CD14-positive monocyte (primary cell): ENCODE data around the gene TIGD6. TPM values are rescaled to one million over a fixed set of nuclear protein-coding genes. Genes with fewer than 3 reads are reported as not detected.

Source experiments
- DNase-seq, 3 donors: peaks; one replicate each; pipeline ENCODE4 v3.0.0-alpha.2; 2011 to 2022
- H2AFZ ChIP-seq: 2 replicates; pipeline ENCODE4 v1.6.0; 2012; ENCODE audit warnings: mild to moderate bottlenecking, low read depth, low read length, inconsistent platforms; ENCODE audit not compliant: insufficient read depth, poor library complexity, severe bottlenecking
- H3K27ac ChIP-seq, 2 donors: 1 replicate in 1 of 2; 2 replicates in 1 of 2; pipeline ENCODE4 v1.5.1; 2012 to 2013; ENCODE audit warnings: low read length in 2 of 2, control low read depth in 1 of 2, inconsistent platforms in 1 of 2, low read depth in 1 of 2, mild to moderate bottlenecking in 1 of 2
- H3K27me3 ChIP-seq, 2 donors: one replicate each; pipeline versions ENCODE4 v1.6.0 to v1.6.1; 2011 to 2013; ENCODE audit warnings: low read length in 2 of 2; ENCODE audit not compliant: control insufficient read depth in 2 of 2, insufficient read depth in 2 of 2
- H3K36me3 ChIP-seq, 2 donors: replicated peaks in 1 of 2; 1 replicate in 1 of 2; 2 replicates in 1 of 2; pipeline versions ENCODE4 v1.5.1 to v1.6.1; 2012 to 2013; ENCODE audit warnings: low read length in 2 of 2, control low read depth in 1 of 2, inconsistent platforms in 1 of 2, mild to moderate bottlenecking in 1 of 2; ENCODE audit not compliant: insufficient read depth in 2 of 2, control insufficient read depth in 1 of 2
- H3K4me1 ChIP-seq, 2 donors: 1 replicate in 1 of 2; 2 replicates in 1 of 2; pipeline versions ENCODE4 v1.5.1 to v1.6.1; 2012 to 2013; ENCODE audit warnings: low read length in 2 of 2, control low read depth in 1 of 2, inconsistent platforms in 1 of 2, mild to moderate bottlenecking in 1 of 2, moderate library complexity in 1 of 2; ENCODE audit not compliant: insufficient read depth in 2 of 2, control insufficient read depth in 1 of 2
- H3K4me2 ChIP-seq: replicated peaks from 2 replicates; pipeline ENCODE3; 2012; ENCODE audit warnings: low read length, moderate library complexity, mild to moderate bottlenecking; ENCODE audit not compliant: poor library complexity, severe bottlenecking; ENCODE audit errors: extremely low read depth
- H3K4me3 ChIP-seq, 3 experiments: fragments of 200-600 bp in 1 of 3; sonication (generic) in 1 of 3; replicated peaks in 1 of 3; 1 replicate in 2 of 3; 2 replicates in 1 of 3; pipeline ENCODE4 v1.5.1; 2011 to 2013; ENCODE audit warnings: low read length in 3 of 3, mild to moderate bottlenecking in 3 of 3, control low read depth in 2 of 3, low read depth in 2 of 3, inconsistent platforms in 1 of 3, moderate library complexity in 1 of 3
- H3K79me2 ChIP-seq: 2 replicates; pipeline ENCODE4 v1.6.0; 2012; ENCODE audit warnings: mild to moderate bottlenecking, control low read depth, inconsistent platforms, low read length, moderate library complexity; ENCODE audit not compliant: insufficient read depth
- H3K9ac ChIP-seq: 2 replicates; pipeline ENCODE4 v1.6.0; 2017; ENCODE audit warnings: low read length, mild to moderate bottlenecking; ENCODE audit not compliant: insufficient read depth, poor library complexity, severe bottlenecking
- H3K9me3 ChIP-seq, 2 donors: replicated peaks in 1 of 2; 1 replicate in 1 of 2; 2 replicates in 1 of 2; pipeline versions ENCODE4 v1.5.1 to v1.6.1; 2012 to 2013; ENCODE audit warnings: low read length in 2 of 2, control low read depth in 1 of 2; ENCODE audit not compliant: control insufficient read depth in 1 of 2, insufficient read depth in 1 of 2
- H4K20me1 ChIP-seq: 2 replicates; pipeline ENCODE4 v1.6.0; 2012; ENCODE audit warnings: mild to moderate bottlenecking, low read length, control low read depth, moderate library complexity; ENCODE audit not compliant: insufficient read depth
- H3K27ac Mint-ChIP-seq, 7 donors: one replicate each; pipeline ENCODE4 v1.8.0; 2020; ENCODE audit warnings: mild to moderate bottlenecking in 7 of 7, mixed read lengths in 7 of 7, moderate library complexity in 6 of 7, inconsistent platforms in 2 of 7
- H3K27me3 Mint-ChIP-seq, 3 donors: one replicate each; pipeline ENCODE4 v1.8.0; 2021 to 2022; ENCODE audit warnings: low read depth in 3 of 3, mild to moderate bottlenecking in 3 of 3, mixed read lengths in 3 of 3, moderate library complexity in 3 of 3, inconsistent platforms in 1 of 3
- H3K36me3 Mint-ChIP-seq, 2 donors: one replicate each; pipeline ENCODE4 v1.8.0; 2020; ENCODE audit warnings: mixed read lengths in 2 of 2, inconsistent platforms in 1 of 2, mild to moderate bottlenecking in 1 of 2
- H3K4me1 Mint-ChIP-seq: one replicate; pipeline ENCODE4 v1.8.0; 2020; ENCODE audit warnings: mild to moderate bottlenecking, mixed read lengths
- H3K4me3 Mint-ChIP-seq, 2 donors: one replicate each; pipeline ENCODE4 v1.8.0; 2020; ENCODE audit warnings: mild to moderate bottlenecking in 2 of 2, mixed read lengths in 2 of 2, moderate library complexity in 1 of 2
- H3K9me3 Mint-ChIP-seq, 7 donors: one replicate each; pipeline ENCODE4 v1.8.0; 2020 to 2022; ENCODE audit warnings: mixed read lengths in 7 of 7, mild to moderate bottlenecking in 6 of 7, moderate library complexity in 6 of 7, inconsistent platforms in 2 of 7
- WGBS: methylation state at CpG from one replicate; pipeline ENCODE4 v1.1.5; 2013; ENCODE audit warnings: missing lambda C conversion rate; ENCODE audit not compliant: insufficient coverage; 5-methylcytosine and 5-hydroxymethylcytosine counted together
- intact Hi-C, 2 donors: fragments of 100-400 bp; cut with micrococcal nuclease; formaldehyde crosslinking; loops; one replicate each; pipeline versions ENCODE4 v1.15.0 to v1.15.1; 2023
- polyA plus RNA-seq, 3 donors: library from polyadenylated mRNA; depleted of rRNA in 1 of 3; unstranded in 2 of 3; stranded (reverse) in 1 of 3; fragments of 300-500 nt in 2 of 3; fragments of >200 nt in 1 of 3; fragmentation: Illumina TruSeq in 2 of 3; gene quantifications; 1 replicate in 2 of 3; 2 replicates in 1 of 3; pipeline ENCODE4 v1.2.3, GENCODE V29; 2012 to 2021
- TF ChIP-seq, protein P1 (sequence below): fragments of 200-600 bp; IDR thresholded peaks from one replicate; pipeline ENCODE4 v1.8.0; 2022; ENCODE audit warnings: antibody characterized with exemption, mild to moderate bottlenecking

Gene TIGD6
- polyA plus RNA-seq, 3 donors: 0.88 to 2.5 (median 1.8) TPM

DNA sequence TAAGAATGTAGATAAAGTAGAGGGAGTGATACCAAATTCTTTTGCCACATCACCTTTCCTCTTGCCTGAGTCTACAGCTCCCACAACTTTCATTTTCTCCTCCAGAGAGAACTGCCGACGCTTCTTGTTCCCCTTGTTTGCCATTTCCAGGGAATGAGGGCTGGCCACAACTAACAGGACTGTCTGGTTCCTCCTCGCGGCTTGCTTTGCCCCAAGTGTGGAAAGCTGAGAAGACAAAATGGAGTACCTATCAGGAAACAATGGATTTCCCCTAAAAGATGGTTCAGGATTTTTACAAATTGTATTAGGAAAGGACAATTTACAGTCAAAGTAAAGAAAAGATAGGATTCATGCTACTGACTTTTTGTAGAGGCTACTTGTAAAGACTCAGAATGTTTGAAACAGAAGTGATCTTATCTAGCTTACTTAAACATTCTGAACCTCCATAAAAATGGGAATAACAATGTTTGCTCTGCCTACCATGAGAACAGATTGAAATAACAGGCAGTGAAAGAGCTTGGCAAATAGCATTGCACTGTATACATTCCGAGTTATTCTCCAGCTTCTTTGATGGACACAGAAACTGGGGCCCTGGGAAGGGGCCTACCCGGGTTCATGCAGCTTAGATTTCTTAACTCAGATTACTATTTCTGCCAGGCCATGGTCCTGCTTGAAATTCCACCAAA is 4.1 kb downstream of the TIGD6 start:
- Histone ChIP-seq H2AFZ (no peak overlapping the region), H3K27ac (no peak overlapping the region), H3K27me3 (no peaks in the 10 kb centered on the region), H3K9ac (no peak overlapping the region), H3K9me3 (no peaks in the 10 kb centered on the region), H3K36me3 (peaks cover 6 to 7% of the 10 kb centered on the region in 2 donors), H3K79me2 (peaks cover 7% of the 10 kb centered on the region), H3K4me1 (peaks cover 5 to 9% of the 10 kb centered on the region in 2 donors), H4K20me1 (peaks cover under 1% of the 10 kb centered on the region), H3K4me3 (no peak overlapping the region), H3K4me2 (no peak overlapping the region)
- WGBS: 98% methylated on average over 5 of the region's 6 CpGs
- H3K36me3 Mint-ChIP-seq: peaks cover 15 to 20% of the 10 kb centered on the region in 2 donors
- no peak overlapping the region for H3K4me3 Mint-ChIP-seq
- TF ChIP-seq, protein P1, sequence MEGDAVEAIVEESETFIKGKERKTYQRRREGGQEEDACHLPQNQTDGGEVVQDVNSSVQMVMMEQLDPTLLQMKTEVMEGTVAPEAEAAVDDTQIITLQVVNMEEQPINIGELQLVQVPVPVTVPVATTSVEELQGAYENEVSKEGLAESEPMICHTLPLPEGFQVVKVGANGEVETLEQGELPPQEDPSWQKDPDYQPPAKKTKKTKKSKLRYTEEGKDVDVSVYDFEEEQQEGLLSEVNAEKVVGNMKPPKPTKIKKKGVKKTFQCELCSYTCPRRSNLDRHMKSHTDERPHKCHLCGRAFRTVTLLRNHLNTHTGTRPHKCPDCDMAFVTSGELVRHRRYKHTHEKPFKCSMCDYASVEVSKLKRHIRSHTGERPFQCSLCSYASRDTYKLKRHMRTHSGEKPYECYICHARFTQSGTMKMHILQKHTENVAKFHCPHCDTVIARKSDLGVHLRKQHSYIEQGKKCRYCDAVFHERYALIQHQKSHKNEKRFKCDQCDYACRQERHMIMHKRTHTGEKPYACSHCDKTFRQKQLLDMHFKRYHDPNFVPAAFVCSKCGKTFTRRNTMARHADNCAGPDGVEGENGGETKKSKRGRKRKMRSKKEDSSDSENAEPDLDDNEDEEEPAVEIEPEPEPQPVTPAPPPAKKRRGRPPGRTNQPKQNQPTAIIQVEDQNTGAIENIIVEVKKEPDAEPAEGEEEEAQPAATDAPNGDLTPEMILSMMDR: no peak
- DNase-seq: no peak
- H3K27ac Mint-ChIP-seq: no peak overlapping the region
- H3K4me1 Mint-ChIP-seq: peaks cover 14% of the 10 kb centered on the region
- no peaks in the 10 kb centered on the region for H3K9me3 Mint-ChIP-seq
- no peaks in the 10 kb centered on the region for H3K27me3 Mint-ChIP-seq
- intact Hi-C loops: loop anchor here in 1 of 2 donors (10.0 kb wide), 1 partner anchor 362 kb away; no protein-coding TSS in a partner anchor

DNA sequence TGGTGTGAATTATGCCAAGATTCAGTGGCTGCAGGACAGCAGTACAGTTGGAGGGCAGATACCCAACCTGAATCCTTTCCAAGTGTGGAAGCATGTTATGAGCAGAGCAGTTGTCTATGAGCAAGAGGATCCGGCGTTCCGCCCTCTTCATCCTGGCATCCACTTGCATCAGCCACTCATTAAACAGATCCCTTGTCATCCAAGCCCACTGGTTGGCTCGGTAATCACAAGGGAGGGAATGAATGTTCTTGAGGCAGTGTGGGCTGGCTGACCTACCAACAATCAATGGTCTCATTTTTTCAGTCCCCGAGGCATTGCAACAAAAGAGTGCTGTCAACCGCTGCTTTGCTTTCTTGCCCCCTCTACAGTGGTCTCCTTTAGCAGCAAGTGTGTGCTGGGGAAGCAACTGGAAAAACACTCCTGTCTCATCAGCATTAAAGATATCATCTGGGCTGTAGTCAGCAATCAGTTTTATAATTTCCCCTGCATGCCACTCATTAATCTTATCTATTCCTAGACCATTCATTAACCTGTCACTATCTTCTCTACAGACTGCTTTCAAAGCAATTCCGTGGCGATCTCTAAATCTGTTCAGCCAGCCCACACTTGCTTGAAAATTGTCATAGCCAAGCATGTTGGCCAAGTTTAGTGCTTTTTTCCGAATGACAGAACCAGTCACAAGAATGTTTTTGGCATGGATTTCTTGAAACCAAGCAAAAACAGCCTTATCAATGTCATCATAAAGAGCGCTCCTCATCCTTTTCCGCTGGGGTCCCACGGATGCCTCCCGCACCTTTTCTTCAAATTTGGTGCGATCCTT is 4.9 kb downstream of the TIGD6 start:
- DNase-seq: no peak
- Histone ChIP-seq H3K4me2 (no peak overlapping the region), H3K27me3 (no peaks in the 10 kb centered on the region), H3K27ac (no peak overlapping the region), H3K36me3 (peaks cover 6 to 7% of the 10 kb centered on the region in 2 donors), H3K4me1 (peaks cover 0 to 6% of the 10 kb centered on the region in 2 donors), H3K9me3 (no peaks in the 10 kb centered on the region), H3K4me3 (no peak overlapping the region), H3K9ac (no peak overlapping the region), H2AFZ (no peak overlapping the region), H3K79me2 (no peaks in the 10 kb centered on the region), H4K20me1 (no peaks in the 10 kb centered on the region)
- TF ChIP-seq, protein P1: no peak
- intact Hi-C loops: loop anchor here in 1 of 2 donors (10.0 kb wide), 1 partner anchor 361 kb away; no protein-coding TSS in a partner anchor
- Mint-ChIP-seq H3K27ac (peak overlapping the region in 1 of 7 donors; percentile 26), H3K4me3 (no peak overlapping the region), H3K9me3 (no peaks in the 10 kb centered on the region), H3K27me3 (no peaks in the 10 kb centered on the region), H3K36me3 (peaks cover 15 to 20% of the 10 kb centered on the region in 2 donors), H3K4me1 (peaks cover 12% of the 10 kb centered on the region)
- WGBS: 100% methylated on average over 5 of the region's 14 CpGs
